HG03025 (cell line): Measurements from ENCODE around the gene PRPF6.

Source experiments
- ATAC-seq: cut with Tn5 transposase; IDR thresholded peaks from one replicate; pipeline ENCODE4 v1.9.1; 2021; ENCODE audit warnings: mild to moderate bottlenecking, moderate library complexity; ENCODE audit not compliant: unreplicated experiment, low FRiP score

The PRPF6 gene

GRCh38 chr20:63945031-63945658 is 35.8 kb upstream of the PRPF6 start:
- ATAC-seq = no peak

- ATAC-seq = no peak
Measured at GRCh38 chr20:63945921-63946920, 34.7 kb upstream of the PRPF6 start.

GRCh38 chr20:63946986-63947637 is 33.8 kb upstream of the PRPF6 start:
- ATAC-seq = no peak

GRCh38 chr20:63947638-63948456 is 33.1 kb upstream of the PRPF6 start:
- no peak for ATAC-seq

- ATAC-seq = no peak
Measured at GRCh38 chr20:63950701-63951397, 30.1 kb upstream of the PRPF6 start.

GRCh38 chr20:63951398-63952209 is 29.3 kb upstream of the PRPF6 start:
- no peak for ATAC-seq

GRCh38 chr20:63952210-63952535 is 28.8 kb upstream of the PRPF6 start:
- ATAC-seq = no peak

- ATAC-seq = no peak
Measured at GRCh38 chr20:63952769-63953168, 28.2 kb upstream of the PRPF6 start.

- no peak for ATAC-seq
Measured at GRCh38 chr20:63953764-63954429, 27.0 kb upstream of the PRPF6 start.

GRCh38 chr20:63955281-63955826 is 25.6 kb upstream of the PRPF6 start:
- peak; percentile 6 for ATAC-seq

- ATAC-seq = peak; percentile 54
Measured at GRCh38 chr20:63955827-63956663, 24.9 kb upstream of the PRPF6 start, which contains the start of gene UCKL1. UCKL1 (minus strand) TSS chr20:63956416; CDS start chr20:63956372, 44 bp downstream.

- no peak for ATAC-seq
Measured at GRCh38 chr20:63956664-63957003, 24.3 kb upstream of the PRPF6 start.

GRCh38 chr20:63957004-63957689 is 23.8 kb upstream of the PRPF6 start:
- ATAC-seq = no peak

- ATAC-seq = no peak
Measured at GRCh38 chr20:63957690-63958441, 23.1 kb upstream of the PRPF6 start.

- no peak for ATAC-seq
Measured at GRCh38 chr20:63958471-63958870, 22.5 kb upstream of the PRPF6 start.
